ENCODE data around the gene VSIG8. TPM values are rescaled to one million over a fixed set of nuclear protein-coding genes. Genes with fewer than 3 reads are reported as not detected.

Gene VSIG8
- total and polyA plus RNA-seq, 2 donors (not counting 3 experiments of a cell fraction or from before 2014, with no cell fraction given) = not detected

DNA sequence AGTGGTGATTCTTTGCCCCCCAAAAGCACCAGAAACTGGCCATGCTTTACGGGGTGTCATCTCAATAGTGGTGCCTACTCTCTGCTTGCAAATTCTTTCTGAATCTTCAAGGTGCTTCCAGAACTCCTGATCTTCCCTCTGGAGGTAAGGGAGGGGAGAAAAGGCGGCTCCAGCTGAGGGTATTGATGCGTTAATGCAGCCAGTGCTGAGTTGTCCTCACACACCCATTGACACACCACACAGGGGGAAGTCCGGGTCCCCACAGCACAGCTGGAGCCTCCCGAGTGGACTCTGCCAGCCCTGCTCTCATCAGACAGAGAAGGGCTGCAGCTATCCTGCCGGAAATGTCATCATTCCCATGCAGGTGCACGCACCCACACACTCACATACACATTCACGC is 1.2 kb downstream of the VSIG8 start:
- H3K9me1 ChIP-seq (replicated peaks; ENCODE audit: control insufficient read depth, extremely low read depth, insufficient read depth, low read length) = no peaks in the 10 kb centered on the region
- ChIA-PET CTCF (no interaction called here), POLR2A (no interaction called here)
- TF ChIP-seq POLR2A (IDR thresholded peaks at IDR 0.05; ENCODE audit: low read depth, low read length) (no peak), FOS (IDR thresholded peaks at IDR 0.05; ENCODE audit: borderline replicate concordance, insufficient read depth, low read length) (no peak), EZH2 (IDR thresholded peaks at IDR 0.05; ENCODE audit: borderline replicate concordance, low read depth, low read length, severe bottlenecking) (no peak), MYC (IDR thresholded peaks at IDR 0.05; ENCODE audit: low read depth, low read length) (no peak), GATA2 (IDR thresholded peaks at IDR 0.05; ENCODE audit: insufficient read depth, insufficient read length, low read depth, low read length) (no peak), JUN (IDR thresholded peaks at IDR 0.05; ENCODE audit: borderline replicate concordance, insufficient read depth, insufficient read length, low read depth) (no peak), POLR2AphosphoS5 (IDR thresholded peaks at IDR 0.05; ENCODE audit: insufficient read depth, low read depth, low read length) (no peak)
- TF ChIP-seq, protein P1, sequence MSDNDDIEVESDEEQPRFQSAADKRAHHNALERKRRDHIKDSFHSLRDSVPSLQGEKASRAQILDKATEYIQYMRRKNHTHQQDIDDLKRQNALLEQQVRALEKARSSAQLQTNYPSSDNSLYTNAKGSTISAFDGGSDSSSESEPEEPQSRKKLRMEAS (IDR thresholded peaks at IDR 0.05; ENCODE audit: insufficient read depth, insufficient read length) = no peak
- TF ChIP-seq, protein P2, sequence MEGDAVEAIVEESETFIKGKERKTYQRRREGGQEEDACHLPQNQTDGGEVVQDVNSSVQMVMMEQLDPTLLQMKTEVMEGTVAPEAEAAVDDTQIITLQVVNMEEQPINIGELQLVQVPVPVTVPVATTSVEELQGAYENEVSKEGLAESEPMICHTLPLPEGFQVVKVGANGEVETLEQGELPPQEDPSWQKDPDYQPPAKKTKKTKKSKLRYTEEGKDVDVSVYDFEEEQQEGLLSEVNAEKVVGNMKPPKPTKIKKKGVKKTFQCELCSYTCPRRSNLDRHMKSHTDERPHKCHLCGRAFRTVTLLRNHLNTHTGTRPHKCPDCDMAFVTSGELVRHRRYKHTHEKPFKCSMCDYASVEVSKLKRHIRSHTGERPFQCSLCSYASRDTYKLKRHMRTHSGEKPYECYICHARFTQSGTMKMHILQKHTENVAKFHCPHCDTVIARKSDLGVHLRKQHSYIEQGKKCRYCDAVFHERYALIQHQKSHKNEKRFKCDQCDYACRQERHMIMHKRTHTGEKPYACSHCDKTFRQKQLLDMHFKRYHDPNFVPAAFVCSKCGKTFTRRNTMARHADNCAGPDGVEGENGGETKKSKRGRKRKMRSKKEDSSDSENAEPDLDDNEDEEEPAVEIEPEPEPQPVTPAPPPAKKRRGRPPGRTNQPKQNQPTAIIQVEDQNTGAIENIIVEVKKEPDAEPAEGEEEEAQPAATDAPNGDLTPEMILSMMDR (IDR thresholded peaks at IDR 0.05; ENCODE audit: extremely low read depth in 1 of 2, insufficient read depth in 1 of 2, low read depth in 1 of 2, low read length in 2 of 2) = no peak
- no peak overlapping the region for H3K4me2 ChIP-seq (ENCODE audit: insufficient read depth, low read length)
- DNase-seq (ENCODE audit: low read depth, low spot score) (no peak), FAIRE-seq (no peak)
- no peaks in the 10 kb centered on the region for H4K20me1 ChIP-seq (replicated peaks; ENCODE audit: control insufficient read depth, extremely low read depth, insufficient read depth, low read length)
- H3K27ac ChIP-seq (ENCODE audit: insufficient read depth, low read depth, low read length) = no peak overlapping the region
- intact Hi-C loops (cut with micrococcal nuclease) = no loop called here
- H3K9me3 ChIP-seq (replicated peaks; ENCODE audit: control insufficient read depth, insufficient read depth, low read length) = no peaks in the 10 kb centered on the region
- H3K4me3 ChIP-seq (replicated peaks in 1 of 3; ENCODE audit: insufficient read depth in 1 of 3, low read depth in 1 of 3, low read length in 3 of 3) = no peak overlapping the region
- H3K79me2 ChIP-seq (ENCODE audit: control insufficient read depth, insufficient read depth, low read length) = no peaks in the 10 kb centered on the region
- H2AFZ ChIP-seq (ENCODE audit: low read depth, low read length) = no peak overlapping the region
- no peaks in the 10 kb centered on the region for H3K27me3 ChIP-seq (ENCODE audit: control insufficient read depth in 2 of 2, insufficient read depth in 2 of 2, low read length in 2 of 2)
- no TSS peak for BruUV-seq (replicated peaks)
- no peaks in the 10 kb centered on the region for H3K4me1 ChIP-seq (ENCODE audit: control insufficient read depth, extremely low read depth, insufficient read depth, low read length)
- H3K9ac ChIP-seq (replicated peaks; ENCODE audit: extremely low read depth, insufficient read depth, low read length) = no peak overlapping the region
- H3K36me3 ChIP-seq (ENCODE audit: control insufficient read depth in 2 of 2, extremely low read depth in 1 of 2, insufficient read depth in 2 of 2, low read length in 2 of 2) = no peaks in the 10 kb centered on the region
- dilution Hi-C loops (cut with MboI; ENCODE audit: extremely low pct_ligation_motif_present, low sequenced_read_pairs) = no loop called here
